A673 (cell line): ENCODE measurements around the gene KLK5.

Source experiments
- EZH2 ChIP-seq: fragments of 200-600 bp; sonication (generic); IDR thresholded peaks from 2 replicates; pipeline ENCODE4 v1.6.1; 2017; ENCODE audit warnings: borderline replicate concordance, low read depth, mild to moderate bottlenecking, mixed read lengths, antibody characterized with exemption, low read length; ENCODE audit not compliant: poor library complexity, severe bottlenecking
- TF ChIP-seq, protein P1 (sequence below): fragments of 300-800, 200-600 bp; sonication (generic); conservative IDR thresholded peaks from 2 replicates; pipeline ENCODE4 v1.5.1; 2017; ENCODE audit warnings: low read depth, mild to moderate bottlenecking, antibody characterized with exemption, low read length, moderate library complexity, mixed read lengths

DNA sequence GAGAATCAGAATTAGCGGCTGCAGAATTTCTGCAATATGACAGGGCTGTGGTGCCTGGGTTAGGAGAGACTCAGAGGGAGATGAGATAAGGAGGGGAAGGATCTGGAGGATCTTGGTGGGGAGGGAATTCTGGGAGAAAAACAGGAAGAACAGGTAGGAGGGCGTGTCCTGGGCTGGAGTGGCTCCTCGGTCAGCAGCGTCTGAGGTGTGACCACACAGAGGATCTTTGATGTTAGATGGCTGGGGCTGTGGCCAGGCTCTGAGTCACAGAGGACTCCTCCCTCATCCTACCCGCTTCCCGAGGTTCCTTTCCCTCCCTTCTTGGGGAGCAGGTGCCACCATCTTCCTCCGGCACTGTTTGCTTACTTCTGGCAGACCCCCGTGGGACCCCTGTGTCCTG is 22.9 kb upstream of the KLK5 start:
- TF ChIP-seq, protein P1, sequence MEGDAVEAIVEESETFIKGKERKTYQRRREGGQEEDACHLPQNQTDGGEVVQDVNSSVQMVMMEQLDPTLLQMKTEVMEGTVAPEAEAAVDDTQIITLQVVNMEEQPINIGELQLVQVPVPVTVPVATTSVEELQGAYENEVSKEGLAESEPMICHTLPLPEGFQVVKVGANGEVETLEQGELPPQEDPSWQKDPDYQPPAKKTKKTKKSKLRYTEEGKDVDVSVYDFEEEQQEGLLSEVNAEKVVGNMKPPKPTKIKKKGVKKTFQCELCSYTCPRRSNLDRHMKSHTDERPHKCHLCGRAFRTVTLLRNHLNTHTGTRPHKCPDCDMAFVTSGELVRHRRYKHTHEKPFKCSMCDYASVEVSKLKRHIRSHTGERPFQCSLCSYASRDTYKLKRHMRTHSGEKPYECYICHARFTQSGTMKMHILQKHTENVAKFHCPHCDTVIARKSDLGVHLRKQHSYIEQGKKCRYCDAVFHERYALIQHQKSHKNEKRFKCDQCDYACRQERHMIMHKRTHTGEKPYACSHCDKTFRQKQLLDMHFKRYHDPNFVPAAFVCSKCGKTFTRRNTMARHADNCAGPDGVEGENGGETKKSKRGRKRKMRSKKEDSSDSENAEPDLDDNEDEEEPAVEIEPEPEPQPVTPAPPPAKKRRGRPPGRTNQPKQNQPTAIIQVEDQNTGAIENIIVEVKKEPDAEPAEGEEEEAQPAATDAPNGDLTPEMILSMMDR, result no peak
- TF ChIP-seq EZH2, result no peak
